ENCODE data around the gene ARID3A.

ARID3A gene

GRCh38 chr19:892243-892893 is 33.5 kb upstream of the ARID3A start:
- DNase-seq: no peak

DNA sequence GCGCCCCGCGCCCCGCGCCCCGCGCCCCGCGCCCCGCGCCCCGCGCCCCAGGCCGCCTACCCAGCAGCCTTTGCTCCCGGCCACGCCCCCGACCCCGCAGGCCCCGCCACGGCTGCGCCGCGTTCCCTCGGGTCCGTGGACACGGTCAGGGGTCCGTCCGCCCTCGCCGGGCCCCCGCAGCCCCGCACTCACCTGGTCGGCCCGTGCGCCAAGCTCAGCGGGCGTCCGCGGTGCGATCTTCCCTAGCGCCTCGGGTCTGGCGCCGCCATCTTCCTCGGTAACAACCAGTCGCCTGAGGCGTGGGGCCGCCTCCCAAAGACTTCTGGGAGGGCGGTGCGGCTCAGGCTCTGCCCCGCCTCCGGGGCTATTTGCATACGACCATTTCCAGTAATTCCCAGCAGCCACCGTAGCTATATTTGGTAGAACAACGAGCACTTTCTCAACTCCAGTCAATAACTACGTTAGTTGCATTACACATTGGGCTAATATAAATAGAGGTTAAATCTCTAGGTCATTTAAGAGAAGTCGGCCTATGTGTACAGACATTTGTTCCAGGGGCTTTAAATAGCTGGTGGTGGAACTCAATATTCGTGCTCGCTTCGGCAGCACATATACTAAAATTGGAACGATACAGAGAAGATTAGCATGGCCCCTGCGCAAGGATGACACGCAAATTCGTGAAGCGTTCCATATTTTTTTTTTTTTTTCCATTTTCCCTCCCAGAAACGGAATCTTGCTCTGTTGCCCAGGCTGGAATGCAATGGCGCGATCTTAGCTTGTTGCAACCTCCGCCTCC is 32.7 kb upstream of the ARID3A start, which contains the start of the genes MED16 and RNU6-9:
TSS of gene MED16 (minus strand) at position 294 of the 796 bp plus-strand sequence. CDS start 2,056 bp downstream, outside the sequence.
TSS of gene RNU6-9 (plus strand) at position 591 of the 796 bp plus-strand sequence.
- peak; percentile 69 for DNase-seq

- DNase-seq: no peak
Observed at GRCh38 chr19:896434-896833, 29.4 kb upstream of the ARID3A start.

DNA sequence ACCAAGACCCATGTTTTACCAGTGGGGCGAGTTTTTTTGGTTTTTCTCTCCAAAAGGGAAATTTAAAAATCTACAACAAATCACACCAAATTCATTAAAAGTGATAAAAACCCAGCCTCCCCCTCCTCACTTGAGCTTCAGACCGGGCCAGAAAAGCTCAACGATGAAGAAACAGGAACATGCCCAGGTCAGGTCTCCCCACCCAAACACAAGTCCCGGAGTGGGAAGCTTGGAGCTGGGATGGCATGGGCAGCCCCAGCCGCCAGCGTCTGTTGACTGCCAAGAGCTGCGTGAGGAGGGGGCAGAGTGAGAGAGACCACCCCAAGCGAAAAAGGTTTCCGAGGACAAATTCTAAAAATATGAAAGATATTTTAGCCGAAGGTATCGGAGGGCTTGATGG is 28.8 kb upstream of the ARID3A start:
- DNase-seq: no peak

- DNase-seq: no peak
Observed at GRCh38 chr19:897442-898039, 28.3 kb upstream of the ARID3A start.

- peak; percentile 54 for DNase-seq
Observed at GRCh38 chr19:898663-899062, 27.2 kb upstream of the ARID3A start.

DNA sequence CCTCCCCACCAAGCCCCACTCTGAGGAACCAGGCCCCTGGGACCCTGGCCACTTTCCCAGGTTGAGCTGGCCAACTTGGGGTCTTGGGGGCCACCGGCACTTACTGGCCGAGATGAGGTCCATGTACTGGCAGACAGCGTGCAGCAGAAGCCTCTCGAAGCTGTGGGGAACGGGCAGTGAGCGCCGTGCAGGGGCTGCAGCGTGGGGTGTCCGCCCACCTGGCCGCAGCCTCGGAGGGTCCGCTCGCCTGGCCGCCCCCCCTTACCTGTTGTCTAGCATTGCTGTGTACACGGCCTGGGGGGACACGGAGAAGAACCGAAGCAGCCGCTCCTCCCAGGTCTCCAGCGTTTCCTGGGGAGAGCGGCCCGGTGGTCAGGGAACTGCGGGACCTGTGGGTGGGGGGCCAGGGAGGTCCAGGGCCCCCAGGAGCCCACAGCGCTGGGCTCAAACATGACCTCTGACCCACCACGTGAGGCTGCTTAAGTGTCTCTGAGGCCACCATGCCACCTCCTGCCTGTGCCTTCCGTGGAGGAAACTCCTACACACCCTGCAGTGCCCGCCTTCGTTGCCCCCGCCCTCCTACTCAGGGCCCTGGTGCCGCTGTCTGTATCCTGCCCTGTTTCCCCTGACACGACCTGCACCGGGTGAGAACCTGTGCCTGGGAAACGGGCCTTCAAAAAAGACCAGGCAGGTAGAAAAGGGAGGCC is 26.3 kb upstream of the ARID3A start:
- DNase-seq: no peak

DNA sequence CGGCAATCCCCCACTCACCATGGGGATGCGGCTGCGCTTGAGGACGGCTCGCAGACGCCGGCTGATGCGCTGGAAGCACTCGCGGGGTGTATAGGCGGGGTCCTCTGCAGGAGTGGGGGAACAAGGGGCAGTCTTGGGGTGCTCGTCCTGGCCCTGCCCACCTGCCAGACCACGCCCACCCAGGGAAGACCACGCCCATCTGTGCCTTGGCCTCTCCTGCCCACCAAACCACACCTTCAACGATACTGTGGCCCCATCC is 25.9 kb upstream of the ARID3A start:
- no peak for DNase-seq

GRCh38 chr19:900302-901111 is 25.3 kb upstream of the ARID3A start:
- no peak for DNase-seq

- DNase-seq: no peak
Observed at GRCh38 chr19:901216-902092, 24.4 kb upstream of the ARID3A start.

DNA sequence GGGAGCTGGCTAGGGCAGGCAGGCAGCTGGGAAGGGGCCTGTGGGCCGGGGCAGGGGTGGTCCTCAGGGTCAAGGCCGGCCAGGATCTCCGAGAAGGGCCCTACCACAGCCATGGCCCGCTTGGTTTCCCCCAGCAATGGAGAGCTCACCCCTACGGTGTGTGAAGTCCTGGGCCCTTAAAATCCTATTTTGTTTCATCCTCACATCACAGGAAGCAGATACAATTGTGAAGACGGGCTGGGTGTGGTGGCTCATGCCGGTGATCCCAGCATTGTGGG is 23.8 kb upstream of the ARID3A start:
- DNase-seq: no peak

GRCh38 chr19:902446-903226 is 23.2 kb upstream of the ARID3A start:
- DNase-seq: no peak

- peak; percentile 58 for DNase-seq
Observed at GRCh38 chr19:903266-903797, 22.5 kb upstream of the ARID3A start.

DNA sequence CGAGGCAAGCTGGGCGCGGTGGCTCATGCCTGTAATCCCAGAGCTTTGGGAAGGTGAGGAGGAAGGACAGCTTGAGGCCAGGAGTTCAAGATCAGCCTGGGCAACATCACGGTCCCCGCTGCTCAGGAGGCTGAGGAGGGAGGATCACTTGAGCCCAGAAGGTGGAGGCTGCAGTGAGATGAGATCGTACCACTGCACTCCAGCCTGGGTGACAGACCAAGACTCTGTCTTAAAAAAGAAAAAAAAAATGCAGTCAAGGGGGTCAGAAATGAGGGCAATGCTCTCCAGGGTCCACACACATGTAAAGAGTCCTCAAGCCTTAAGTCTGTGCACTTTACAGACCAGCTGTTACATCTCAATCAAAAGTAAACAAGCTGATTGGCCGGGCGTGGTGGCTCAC is 21.3 kb upstream of the ARID3A start:
- no peak for DNase-seq

DNA sequence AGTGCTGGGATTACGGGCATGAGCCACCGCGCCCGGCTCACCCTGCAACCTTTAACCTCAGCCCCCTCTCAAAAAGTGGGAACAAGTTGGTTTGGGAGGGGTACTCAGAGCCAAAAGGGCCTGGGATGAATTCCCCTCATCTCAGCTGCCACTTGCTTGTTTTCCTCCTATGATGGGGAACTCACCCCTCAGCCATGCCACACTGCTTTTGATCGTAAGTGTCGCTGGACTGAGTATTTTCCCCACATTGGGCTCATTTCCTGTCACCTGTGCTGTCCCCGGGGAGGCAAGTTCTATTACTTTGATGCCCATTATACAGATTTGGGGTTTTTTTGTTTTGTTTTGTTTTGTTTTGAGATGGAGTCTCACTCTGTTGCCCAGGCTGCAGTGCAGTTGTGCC is 19.4 kb upstream of the ARID3A start:
- DNase-seq: no peak

DNA sequence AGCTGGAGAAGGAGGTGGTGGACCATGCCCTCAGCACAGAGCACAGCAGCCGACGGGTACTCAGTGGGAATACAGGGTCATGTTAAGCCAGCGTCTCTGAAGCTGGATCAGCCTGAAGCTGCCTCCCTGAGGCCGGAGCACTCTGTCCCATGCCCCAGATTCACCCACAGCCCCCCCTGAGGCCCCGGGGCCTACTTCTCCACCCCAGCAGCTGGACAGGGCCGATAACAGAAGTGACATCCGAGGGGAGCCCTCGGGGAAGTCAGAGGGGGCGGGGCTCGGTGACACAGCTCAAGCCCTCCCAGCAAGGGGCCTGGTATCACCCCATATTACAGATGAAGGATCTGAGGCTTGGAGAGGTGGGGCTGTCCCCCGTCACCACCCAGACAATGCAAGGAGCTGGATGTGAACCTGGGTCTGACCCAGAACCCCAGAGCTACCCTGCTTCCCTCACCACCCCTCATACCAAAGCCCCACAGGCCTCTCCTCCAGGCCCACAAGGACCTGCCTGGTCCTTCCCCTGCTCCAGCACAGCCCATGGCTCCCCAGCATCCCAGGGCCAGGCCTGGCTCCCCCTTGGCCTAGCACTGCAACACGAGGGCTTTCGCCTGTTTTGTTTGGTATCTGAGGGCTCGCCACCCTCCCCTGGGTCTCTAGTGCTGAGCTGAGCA is 18.5 kb upstream of the ARID3A start:
- DNase-seq: no peak

GRCh38 chr19:911197-912033 is 14.4 kb upstream of the ARID3A start:
- no peak for DNase-seq

- no peak for DNase-seq
Observed at GRCh38 chr19:912181-913079, 13.4 kb upstream of the ARID3A start.
